ENCODE results near the gene AKIRIN1. TPM values are rescaled to one million over a fixed set of nuclear protein-coding genes. Genes with fewer than 3 reads are reported as not detected.

The AKIRIN1 gene
- total and polyA plus RNA-seq, 2 donors (not counting 1 experiment from before 2014, with no cell fraction given), result 41.0 to 66.7 TPM

DNA sequence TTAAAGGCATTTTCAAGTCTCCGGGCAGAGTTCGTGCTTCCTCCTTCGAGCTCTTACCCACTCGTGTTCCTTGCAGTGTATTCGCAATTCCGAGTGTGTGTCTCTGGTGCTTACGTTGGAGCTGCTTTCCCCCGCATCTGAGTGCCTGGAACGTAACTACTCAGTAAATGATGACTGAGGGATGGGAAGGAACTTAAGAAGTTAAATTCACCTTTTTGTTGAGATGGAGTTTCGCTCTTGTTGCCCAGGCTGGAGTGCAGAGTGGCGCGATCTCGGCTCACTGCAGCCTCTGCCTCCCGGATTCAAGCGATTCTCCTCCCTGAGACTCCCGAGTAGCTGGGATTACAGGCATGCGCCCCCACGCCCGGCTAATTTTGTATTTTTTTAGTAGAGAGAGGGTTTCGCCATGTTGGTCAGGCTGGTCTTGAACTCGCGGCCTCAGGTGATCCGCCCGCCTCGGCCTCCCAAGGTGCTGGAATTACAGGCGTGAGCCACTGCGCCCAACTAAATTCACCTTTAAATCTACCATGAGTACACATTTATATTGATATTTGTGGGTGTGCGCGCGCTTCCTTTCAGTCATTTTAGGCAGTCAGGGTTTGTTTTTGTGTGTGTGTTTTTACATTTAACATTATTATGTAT lies 35.9 kb downstream of the AKIRIN1 start:
- Histone ChIP-seq H3K9ac (ENCODE audit: insufficient read depth, low read length) (peak overlapping the region; percentile 97), H3K9me3 (ENCODE audit: control insufficient read depth, insufficient read depth, low read depth, low read length) (no peaks in the 10 kb centered on the region), H3K36me3 (ENCODE audit: control insufficient read depth, insufficient read depth, low read length) (no peaks in the 10 kb centered on the region), H4K20me1 (ENCODE audit: control insufficient read depth, extremely low read depth, insufficient read depth, low read length) (no peaks in the 10 kb centered on the region), H3K27me3 (ENCODE audit: control insufficient read depth, insufficient read depth, low read length) (no peaks in the 10 kb centered on the region), H3K27ac (ENCODE audit: insufficient read depth, low read length) (peak overlapping the region; percentile 99), H3K4me1 (ENCODE audit: control insufficient read depth, extremely low read depth, insufficient read depth, low read length) (peaks cover 2% of the 10 kb centered on the region), H3K4me3 (replicated peaks in 1 of 4; ENCODE audit: control extremely low read depth in 1 of 4, insufficient read depth in 1 of 4, low read depth in 3 of 4, low read length in 4 of 4) (peak overlapping the region; percentile 83 to 96 (median 90)), H3K4me2 (ENCODE audit: extremely low read depth, insufficient read depth, low read length) (peak overlapping the region; percentile 93), H2AFZ (ENCODE audit: low read length) (peak overlapping the region; percentile 94), H3K79me2 (ENCODE audit: control insufficient read depth, insufficient read depth, low read length) (peaks cover 22% of the 10 kb centered on the region)
- TF ChIP-seq EZH2 (IDR thresholded peaks at IDR 0.05; ENCODE audit: low read length, missing control alignments), result no peak
- TF ChIP-seq, protein P1, sequence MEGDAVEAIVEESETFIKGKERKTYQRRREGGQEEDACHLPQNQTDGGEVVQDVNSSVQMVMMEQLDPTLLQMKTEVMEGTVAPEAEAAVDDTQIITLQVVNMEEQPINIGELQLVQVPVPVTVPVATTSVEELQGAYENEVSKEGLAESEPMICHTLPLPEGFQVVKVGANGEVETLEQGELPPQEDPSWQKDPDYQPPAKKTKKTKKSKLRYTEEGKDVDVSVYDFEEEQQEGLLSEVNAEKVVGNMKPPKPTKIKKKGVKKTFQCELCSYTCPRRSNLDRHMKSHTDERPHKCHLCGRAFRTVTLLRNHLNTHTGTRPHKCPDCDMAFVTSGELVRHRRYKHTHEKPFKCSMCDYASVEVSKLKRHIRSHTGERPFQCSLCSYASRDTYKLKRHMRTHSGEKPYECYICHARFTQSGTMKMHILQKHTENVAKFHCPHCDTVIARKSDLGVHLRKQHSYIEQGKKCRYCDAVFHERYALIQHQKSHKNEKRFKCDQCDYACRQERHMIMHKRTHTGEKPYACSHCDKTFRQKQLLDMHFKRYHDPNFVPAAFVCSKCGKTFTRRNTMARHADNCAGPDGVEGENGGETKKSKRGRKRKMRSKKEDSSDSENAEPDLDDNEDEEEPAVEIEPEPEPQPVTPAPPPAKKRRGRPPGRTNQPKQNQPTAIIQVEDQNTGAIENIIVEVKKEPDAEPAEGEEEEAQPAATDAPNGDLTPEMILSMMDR (conservative IDR thresholded peaks at IDR 0.05 in 1 of 2, IDR thresholded peaks at IDR 0.05 in 1 of 2; ENCODE audit: low read depth in 1 of 2, low read length in 2 of 2), result no peak
- DNase-seq (ENCODE audit: low read depth in 2 of 2), result no peak

DNA sequence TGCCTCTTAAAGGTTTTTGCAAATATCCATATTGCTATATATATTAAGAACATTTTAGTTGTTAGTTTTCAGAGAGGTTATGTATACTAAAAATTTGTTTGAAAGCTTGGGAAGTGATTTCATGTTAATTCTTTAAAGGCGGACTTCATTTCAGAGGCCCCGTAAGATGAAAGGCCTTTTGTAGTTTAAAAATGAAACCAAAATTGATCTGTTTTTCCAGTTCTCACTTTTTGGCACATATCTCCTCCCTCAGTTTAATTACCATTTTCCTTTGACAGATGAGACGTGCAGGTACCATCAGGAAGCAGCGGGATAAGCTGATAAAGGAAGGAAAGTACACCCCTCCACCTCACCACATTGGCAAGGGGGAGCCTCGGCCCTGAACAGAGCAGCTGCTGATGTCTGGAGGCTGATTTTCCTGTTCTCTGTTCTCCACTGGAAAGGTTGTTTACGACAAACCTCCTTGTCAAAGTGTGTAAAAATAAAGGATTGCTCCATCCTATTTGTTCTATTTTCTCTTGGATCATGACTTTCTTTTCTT lies 43.1 kb downstream of the AKIRIN1 start:
- Histone ChIP-seq H2AFZ (ENCODE audit: low read length) (no peak overlapping the region), H3K36me3 (ENCODE audit: control insufficient read depth, insufficient read depth, low read length) (peaks cover 7% of the 10 kb centered on the region), H3K9ac (ENCODE audit: insufficient read depth, low read length) (no peak overlapping the region), H4K20me1 (ENCODE audit: control insufficient read depth, extremely low read depth, insufficient read depth, low read length) (peaks cover 2% of the 10 kb centered on the region), H3K9me3 (ENCODE audit: control insufficient read depth, insufficient read depth, low read depth, low read length) (no peaks in the 10 kb centered on the region), H3K4me3 (replicated peaks in 1 of 4; ENCODE audit: control extremely low read depth in 1 of 4, insufficient read depth in 1 of 4, low read depth in 3 of 4, low read length in 4 of 4) (no peak overlapping the region), H3K27ac (ENCODE audit: insufficient read depth, low read length) (no peak overlapping the region), H3K79me2 (ENCODE audit: control insufficient read depth, insufficient read depth, low read length) (peaks cover 2% of the 10 kb centered on the region), H3K4me2 (ENCODE audit: extremely low read depth, insufficient read depth, low read length) (no peak overlapping the region), H3K27me3 (ENCODE audit: control insufficient read depth, insufficient read depth, low read length) (no peaks in the 10 kb centered on the region), H3K4me1 (ENCODE audit: control insufficient read depth, extremely low read depth, insufficient read depth, low read length) (no peaks in the 10 kb centered on the region)
- TF ChIP-seq, protein P1 (conservative IDR thresholded peaks at IDR 0.05 in 1 of 2, IDR thresholded peaks at IDR 0.05 in 1 of 2; ENCODE audit: low read depth in 1 of 2, low read length in 2 of 2), result no peak
- no peak for TF ChIP-seq EZH2 (IDR thresholded peaks at IDR 0.05; ENCODE audit: low read length, missing control alignments)
- no peak for DNase-seq (ENCODE audit: low read depth in 2 of 2)

DNA sequence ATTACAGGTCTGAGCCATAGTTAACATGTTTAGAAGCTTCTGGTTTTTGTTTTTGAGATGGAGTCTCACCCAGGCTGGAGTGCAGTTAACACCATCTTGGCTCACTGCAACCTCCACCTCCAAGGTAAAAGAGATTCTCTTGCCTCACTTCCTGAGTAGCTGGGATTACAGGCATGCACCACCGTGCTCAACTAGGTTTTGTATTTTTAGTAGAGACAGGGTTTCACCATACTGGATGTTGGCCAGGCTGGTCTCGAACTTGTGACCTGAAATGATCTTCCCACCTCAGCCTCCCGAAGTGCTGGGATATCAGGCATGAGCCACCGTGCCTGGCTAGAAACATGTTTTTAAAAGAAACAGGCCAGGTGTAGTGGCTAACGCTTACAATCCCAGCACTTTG lies 45.6 kb downstream of the AKIRIN1 start:
- Histone ChIP-seq H3K36me3 (ENCODE audit: control insufficient read depth, insufficient read depth, low read length) (peaks cover 7% of the 10 kb centered on the region), H2AFZ (ENCODE audit: low read length) (no peak overlapping the region), H3K4me3 (replicated peaks in 1 of 4; ENCODE audit: control extremely low read depth in 1 of 4, insufficient read depth in 1 of 4, low read depth in 3 of 4, low read length in 4 of 4) (no peak overlapping the region), H3K4me2 (ENCODE audit: extremely low read depth, insufficient read depth, low read length) (no peak overlapping the region), H3K79me2 (ENCODE audit: control insufficient read depth, insufficient read depth, low read length) (no peaks in the 10 kb centered on the region), H3K9me3 (ENCODE audit: control insufficient read depth, insufficient read depth, low read depth, low read length) (no peaks in the 10 kb centered on the region), H4K20me1 (ENCODE audit: control insufficient read depth, extremely low read depth, insufficient read depth, low read length) (peaks cover 2% of the 10 kb centered on the region), H3K27ac (ENCODE audit: insufficient read depth, low read length) (no peak overlapping the region), H3K9ac (ENCODE audit: insufficient read depth, low read length) (no peak overlapping the region), H3K27me3 (ENCODE audit: control insufficient read depth, insufficient read depth, low read length) (no peaks in the 10 kb centered on the region), H3K4me1 (ENCODE audit: control insufficient read depth, extremely low read depth, insufficient read depth, low read length) (no peaks in the 10 kb centered on the region)
- no peak for DNase-seq (ENCODE audit: low read depth in 2 of 2)
- no peak for TF ChIP-seq EZH2 (IDR thresholded peaks at IDR 0.05; ENCODE audit: low read length, missing control alignments)
- TF ChIP-seq, protein P1 (conservative IDR thresholded peaks at IDR 0.05 in 1 of 2, IDR thresholded peaks at IDR 0.05 in 1 of 2; ENCODE audit: low read depth in 1 of 2, low read length in 2 of 2), result no peak

Data from fibroblast of lung (primary cell).